Measurements from ENCODE around the gene NACA2. TPM values are rescaled to one million over a fixed set of nuclear protein-coding genes. Genes with fewer than 3 reads are reported as not detected.

The NACA2 gene
- total RNA-seq, 1 donor from 2014 or later = not detected

- DNase-seq (ENCODE audit: low read depth in 2 of 2) = peak; percentile 44 to 50
Measured at GRCh38 chr17:61551255-61551742, 39.7 kb downstream of the NACA2 start.

DNA sequence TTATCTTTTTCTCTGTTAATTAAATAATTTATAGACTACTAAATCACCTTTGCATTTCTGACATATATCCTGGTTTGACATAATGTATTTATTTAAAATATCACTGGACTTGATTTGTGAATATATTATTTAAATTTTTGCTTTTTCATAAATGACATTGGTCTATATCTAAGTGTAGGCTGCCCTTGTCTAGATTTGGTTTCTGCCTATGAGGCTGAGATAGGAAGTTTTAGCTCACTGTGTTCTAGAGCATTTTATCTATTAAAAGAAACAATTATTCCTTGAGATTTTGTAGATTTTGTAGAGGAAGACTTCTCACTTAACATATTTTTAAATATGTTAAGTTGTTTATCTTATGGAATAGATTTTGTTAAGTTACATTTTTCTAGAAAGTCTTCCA, 43.9 kb downstream of the NACA2 start:
- no peak for DNase-seq (ENCODE audit: low read depth in 2 of 2)

- no peak for DNase-seq (ENCODE audit: low read depth in 2 of 2)
Measured at GRCh38 chr17:61545335-61545938, 45.6 kb downstream of the NACA2 start.

DNA sequence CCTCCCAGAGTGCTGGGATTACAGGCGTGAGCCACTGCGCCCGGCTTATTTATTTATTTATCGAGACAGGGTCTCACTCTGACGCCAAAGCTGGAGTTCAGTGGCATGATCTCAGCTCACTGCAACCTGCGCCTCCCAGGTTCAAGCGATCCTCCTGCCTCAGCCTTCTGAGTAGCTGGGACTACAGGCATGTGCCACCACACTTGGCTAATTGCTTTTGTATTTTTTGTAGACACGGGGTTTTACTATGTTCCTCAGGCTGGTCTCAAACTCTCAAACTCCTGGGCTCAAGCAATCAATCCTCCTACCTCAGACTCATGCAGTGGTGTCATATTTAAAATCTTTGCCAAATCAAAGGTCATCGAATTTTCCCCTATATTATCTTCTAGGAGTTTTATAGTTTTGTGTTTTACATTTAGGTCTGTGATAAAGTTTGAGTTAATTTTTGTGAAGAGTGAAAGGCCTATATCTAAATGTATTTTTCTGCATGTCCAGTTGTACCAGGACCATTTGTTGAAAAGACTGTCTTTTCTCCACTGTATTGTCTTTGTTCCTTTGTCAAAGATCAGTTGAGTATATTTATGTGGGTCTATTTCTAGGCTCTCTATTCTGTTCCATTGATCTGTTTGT, 47.1 kb downstream of the NACA2 start:
- DNase-seq (ENCODE audit: low read depth in 2 of 2) = no peak

DNA sequence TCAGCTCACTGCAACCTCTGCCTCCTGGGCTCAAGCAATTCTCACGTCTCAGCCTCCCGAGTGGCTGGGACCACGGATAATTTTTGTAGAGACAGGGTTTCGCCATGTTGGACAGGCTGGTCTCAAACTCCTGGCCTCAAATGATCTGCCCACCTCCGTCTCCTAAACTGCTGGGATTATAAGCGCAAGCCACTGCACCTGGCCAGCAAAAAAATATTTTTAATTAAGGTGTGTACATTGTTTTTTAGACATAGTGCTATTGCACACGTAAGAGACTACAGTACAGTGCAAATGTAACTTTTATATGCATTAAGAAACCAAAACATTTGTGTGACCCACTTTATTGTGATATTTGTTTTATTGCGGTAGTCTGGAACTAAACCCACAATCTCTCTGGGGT, 49.0 kb downstream of the NACA2 start:
- DNase-seq (ENCODE audit: low read depth in 2 of 2) = no peak

DNA sequence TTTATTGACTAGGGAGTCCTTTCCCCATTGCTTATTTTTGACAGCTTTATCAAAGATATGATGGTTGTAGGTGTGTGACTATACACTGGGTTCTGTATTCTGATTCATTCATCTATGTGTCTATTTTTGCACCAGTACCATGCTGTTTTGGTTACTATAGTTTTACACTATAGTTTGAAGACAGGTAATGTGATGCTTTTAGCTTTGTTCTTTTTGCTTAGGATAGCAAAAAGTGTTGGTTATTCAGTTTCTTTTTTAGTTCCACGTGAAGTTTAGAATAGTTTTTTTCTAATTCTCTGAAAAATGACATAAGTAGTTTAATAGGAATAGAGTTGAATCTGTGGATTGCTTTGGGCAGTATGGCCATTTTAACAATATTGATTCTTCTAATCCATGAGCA, 50.1 kb downstream of the NACA2 start:
- no peak for DNase-seq (ENCODE audit: low read depth in 2 of 2)

Other genes with a start within 250 kb of the NACA2 start
- gene TBX2, start 191.4 kb downstream of the NACA2 start, total RNA-seq = under 0.01 TPM in 2 replicates
- gene TBX4, start 138.8 kb downstream of the NACA2 start, total RNA-seq = not detected in 2 replicates

Data from lung microvascular endothelial cell (primary cell).